ENCODE results near the gene DCLRE1C. TPM values are rescaled to one million over a fixed set of nuclear protein-coding genes. Genes with fewer than 3 reads are reported as not detected.
A peak's percentile ranks its signal among the peaks of the same experiment; 100 is the strongest.
"Not testable (repeated sequence)": the region's sequence is repeated elsewhere in the genome, so short reads cannot be mapped to it uniquely, and the experiment has no call there.

Gene DCLRE1C
- total and polyA plus RNA-seq, 3 donors from 2014 or later: 2.2 to 5.1 (median 4.6) TPM

- H3K4me3 ChIP-seq: peak overlapping the region in 1 of 2 donors; percentile 89
- H3K27me3 ChIP-seq: no peaks in the 10 kb centered on the region
- DNase-seq: no peak
- peaks cover 7% of the 10 kb centered on the region for H3K4me1 ChIP-seq
- intact Hi-C loops (cut with DNase I; ENCODE audit: low total_unique reads): no loop called here
- no peaks in the 10 kb centered on the region for H3K36me3 ChIP-seq (ENCODE audit: low read depth, missing control alignments)
- peak overlapping the region in 1 of 2 donors; percentile 98 for H3K27ac ChIP-seq
- TF ChIP-seq CTCF (IDR thresholded peaks at IDR 0.05) (no peak), POLR2A (IDR thresholded peaks at IDR 0.05) (no peak)
- no peaks in the 10 kb centered on the region for H3K9me3 ChIP-seq
- 65 to 66% methylated on average over 9 of the region's 9 CpGs for WGBS, 2 donors
Measured at GRCh38 chr10:14876764-14877163, 77.1 kb downstream of the DCLRE1C start.

- TF ChIP-seq CTCF (IDR thresholded peaks at IDR 0.05) (no peak), POLR2A (IDR thresholded peaks at IDR 0.05) (no peak)
- Histone ChIP-seq H3K27ac (no peak overlapping the region), H3K36me3 (ENCODE audit: low read depth, missing control alignments) (no peaks in the 10 kb centered on the region), H3K4me3 (no peak overlapping the region), H3K9me3 (no peaks in the 10 kb centered on the region), H3K27me3 (no peaks in the 10 kb centered on the region), H3K4me1 (peaks cover 7% of the 10 kb centered on the region)
- 70 to 80% methylated on average over 12 of the region's 12 CpGs for WGBS, 2 donors
- no peak for DNase-seq
- intact Hi-C loops (cut with DNase I; ENCODE audit: low total_unique reads): no loop called here
Measured at GRCh38 chr10:14875941-14876340, 78.0 kb downstream of the DCLRE1C start.

- H3K36me3 ChIP-seq (ENCODE audit: low read depth, missing control alignments): no peaks in the 10 kb centered on the region
- no peak overlapping the region for H3K4me3 ChIP-seq
- DNase-seq: no peak
- no peaks in the 10 kb centered on the region for H3K27me3 ChIP-seq
- H3K4me1 ChIP-seq: no peaks in the 10 kb centered on the region
- no peak for TF ChIP-seq POLR2A (IDR thresholded peaks at IDR 0.05)
- TF ChIP-seq CTCF (IDR thresholded peaks at IDR 0.05): no peak
- 75 to 86% methylated on average over 2 of the region's 2 CpGs for WGBS, 2 donors
- no peaks in the 10 kb centered on the region for H3K9me3 ChIP-seq
- intact Hi-C loops (cut with DNase I; ENCODE audit: low total_unique reads): no loop called here
- no peak overlapping the region for H3K27ac ChIP-seq
Measured at GRCh38 chr10:14873090-14873760, 80.7 kb downstream of the DCLRE1C start.

- DNase-seq; H3K27ac ChIP-seq; H3K4me1 ChIP-seq; H3K4me3 ChIP-seq; H3K9me3 ChIP-seq; H3K27me3 ChIP-seq; intact Hi-C loops (cut with DNase I; ENCODE audit: low total_unique reads); H3K36me3 ChIP-seq (ENCODE audit: low read depth, missing control alignments): not testable (repeated sequence)
- WGBS, 2 donors: 92 to 100% methylated on average over 3 of the region's 3 CpGs
Measured at GRCh38 chr10:14864871-14865270, 89.0 kb downstream of the DCLRE1C start.

GRCh38 chr10:14864466-14864865, 89.4 kb downstream of the DCLRE1C start:
- H3K9me3 ChIP-seq; H3K27ac ChIP-seq; H3K36me3 ChIP-seq (ENCODE audit: low read depth, missing control alignments); DNase-seq; H3K27me3 ChIP-seq; intact Hi-C loops (cut with DNase I; ENCODE audit: low total_unique reads); H3K4me1 ChIP-seq; H3K4me3 ChIP-seq: not testable (repeated sequence)
- 94 to 96% methylated on average over 6 of the region's 6 CpGs for WGBS, 2 donors

GRCh38 chr10:14860791-14861190, 93.1 kb downstream of the DCLRE1C start:
- H3K36me3 ChIP-seq (ENCODE audit: low read depth, missing control alignments): no peaks in the 10 kb centered on the region
- WGBS, 2 donors: 97 to 100% methylated on average over 1 of the region's 1 CpG
- no peak for DNase-seq

More at GRCh38 chr10:14860791-14861190, 93.1 kb downstream of the DCLRE1C start:
- TF ChIP-seq POLR2A (IDR thresholded peaks at IDR 0.05): no peak
- TF ChIP-seq CTCF (IDR thresholded peaks at IDR 0.05): no peak
- no peaks in the 10 kb centered on the region for H3K9me3 ChIP-seq
- H3K4me3 ChIP-seq: no peak overlapping the region
- H3K27ac ChIP-seq: no peak overlapping the region
- no peaks in the 10 kb centered on the region for H3K27me3 ChIP-seq
- intact Hi-C loops (cut with DNase I; ENCODE audit: low total_unique reads): no loop called here
- H3K4me1 ChIP-seq: no peaks in the 10 kb centered on the region

Data from testis (tissue), 3 donors.